Osteoblast (primary cell): ENCODE results near the gene PDZD8. TPM values are rescaled to one million over a fixed set of nuclear protein-coding genes. Genes with fewer than 3 reads are reported as not detected.

Source experiments
- DNase-seq: peaks from one replicate; pipeline ENCODE4 v3.0.0; 2011; ENCODE audit warnings: low spot score, mixed read lengths; ENCODE audit not compliant: insufficient read length; ENCODE audit errors: missing footprints
- H2AFZ ChIP-seq: 2 replicates; pipeline ENCODE4 v1.6.0; 2011; ENCODE audit warnings: mild to moderate bottlenecking, low read length
- H3K27ac ChIP-seq: 2 replicates; pipeline ENCODE4 v1.5.1; 2011; ENCODE audit warnings: mild to moderate bottlenecking, low read depth, low read length, moderate library complexity
- H3K27me3 ChIP-seq: 2 replicates; pipeline ENCODE4 v1.6.0; 2012; ENCODE audit warnings: mild to moderate bottlenecking, control low read depth, inconsistent platforms, low read length, moderate library complexity; ENCODE audit not compliant: insufficient read depth
- H3K36me3 ChIP-seq: 2 replicates; pipeline ENCODE4 v1.5.1; 2011; ENCODE audit warnings: mild to moderate bottlenecking, low read length, control low read depth, moderate library complexity; ENCODE audit not compliant: insufficient read depth
- H3K4me1 ChIP-seq: 2 replicates; pipeline ENCODE4 v1.5.1; 2011; ENCODE audit warnings: mild to moderate bottlenecking, low read length, control low read depth, moderate library complexity; ENCODE audit not compliant: insufficient read depth
- H3K4me2 ChIP-seq: 2 replicates; pipeline ENCODE4 v1.6.0; 2011; ENCODE audit warnings: mild to moderate bottlenecking, low read length; ENCODE audit not compliant: insufficient read depth
- H3K4me3 ChIP-seq: fragments of 200-600 bp; sonication (generic); 3 replicates; pipeline ENCODE4 v1.5.1; 2012; ENCODE audit warnings: mild to moderate bottlenecking, low read length, inconsistent platforms; ENCODE audit not compliant: insufficient read depth
- H3K79me2 ChIP-seq: 2 replicates; pipeline ENCODE4 v1.6.0; 2012; ENCODE audit warnings: mild to moderate bottlenecking, low read length, control low read depth, inconsistent platforms; ENCODE audit not compliant: insufficient read depth
- H3K9me3 ChIP-seq: 2 replicates; pipeline ENCODE4 v1.5.1; 2011; ENCODE audit warnings: low read depth, low read length, control low read depth
- H4K20me1 ChIP-seq: 2 replicates; pipeline ENCODE4 v1.6.0; 2012; ENCODE audit warnings: mild to moderate bottlenecking, low read length, control low read depth; ENCODE audit not compliant: insufficient read depth
- total RNA-seq: library from RNA; depleted of rRNA; stranded (reverse); fragments of >200 nt; gene quantifications from 2 replicates; pipeline ENCODE4 v1.2.3, GENCODE V29; 2012
- TF ChIP-seq, protein P1 (sequence below): IDR thresholded peaks from 2 replicates; pipeline ENCODE4 v1.5.1; 2011; ENCODE audit warnings: mild to moderate bottlenecking, low read depth, low read length, moderate library complexity; ENCODE audit errors: extremely low read depth

The PDZD8 gene
- total RNA-seq, 1 donor: 35.8 TPM

DNA sequence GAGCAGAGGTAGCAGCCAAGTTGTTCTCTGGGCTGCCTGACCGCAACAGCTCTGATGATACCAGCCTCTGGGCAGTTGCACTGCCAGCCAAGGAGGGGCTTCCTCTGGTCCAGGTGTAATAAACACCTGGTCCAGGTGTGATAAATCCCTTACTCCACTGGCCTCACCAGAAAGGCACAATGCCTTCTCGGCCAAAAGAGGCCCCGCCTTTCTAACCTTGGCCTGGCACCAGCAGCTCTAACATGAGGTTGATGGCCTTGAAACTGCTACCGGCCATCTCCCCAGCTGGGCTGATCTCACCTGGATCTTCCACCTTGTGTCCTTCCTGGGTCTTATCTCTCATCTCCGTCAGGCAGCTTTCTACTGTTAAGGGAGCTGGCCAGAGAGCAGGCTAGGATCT is 45.5 kb upstream of the PDZD8 start:
- no peak overlapping the region for H3K4me3 ChIP-seq
- no peak overlapping the region for H3K27ac ChIP-seq
- no peaks in the 10 kb centered on the region for H3K9me3 ChIP-seq
- H4K20me1 ChIP-seq: no peaks in the 10 kb centered on the region
- no peaks in the 10 kb centered on the region for H3K36me3 ChIP-seq
- no peaks in the 10 kb centered on the region for H3K4me1 ChIP-seq
- no peaks in the 10 kb centered on the region for H3K79me2 ChIP-seq
- DNase-seq: no peak
- TF ChIP-seq, protein P1, sequence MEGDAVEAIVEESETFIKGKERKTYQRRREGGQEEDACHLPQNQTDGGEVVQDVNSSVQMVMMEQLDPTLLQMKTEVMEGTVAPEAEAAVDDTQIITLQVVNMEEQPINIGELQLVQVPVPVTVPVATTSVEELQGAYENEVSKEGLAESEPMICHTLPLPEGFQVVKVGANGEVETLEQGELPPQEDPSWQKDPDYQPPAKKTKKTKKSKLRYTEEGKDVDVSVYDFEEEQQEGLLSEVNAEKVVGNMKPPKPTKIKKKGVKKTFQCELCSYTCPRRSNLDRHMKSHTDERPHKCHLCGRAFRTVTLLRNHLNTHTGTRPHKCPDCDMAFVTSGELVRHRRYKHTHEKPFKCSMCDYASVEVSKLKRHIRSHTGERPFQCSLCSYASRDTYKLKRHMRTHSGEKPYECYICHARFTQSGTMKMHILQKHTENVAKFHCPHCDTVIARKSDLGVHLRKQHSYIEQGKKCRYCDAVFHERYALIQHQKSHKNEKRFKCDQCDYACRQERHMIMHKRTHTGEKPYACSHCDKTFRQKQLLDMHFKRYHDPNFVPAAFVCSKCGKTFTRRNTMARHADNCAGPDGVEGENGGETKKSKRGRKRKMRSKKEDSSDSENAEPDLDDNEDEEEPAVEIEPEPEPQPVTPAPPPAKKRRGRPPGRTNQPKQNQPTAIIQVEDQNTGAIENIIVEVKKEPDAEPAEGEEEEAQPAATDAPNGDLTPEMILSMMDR: no peak
- H3K27me3 ChIP-seq: peaks cover 8% of the 10 kb centered on the region
- no peak overlapping the region for H3K4me2 ChIP-seq
- H2AFZ ChIP-seq: no peak overlapping the region

DNA sequence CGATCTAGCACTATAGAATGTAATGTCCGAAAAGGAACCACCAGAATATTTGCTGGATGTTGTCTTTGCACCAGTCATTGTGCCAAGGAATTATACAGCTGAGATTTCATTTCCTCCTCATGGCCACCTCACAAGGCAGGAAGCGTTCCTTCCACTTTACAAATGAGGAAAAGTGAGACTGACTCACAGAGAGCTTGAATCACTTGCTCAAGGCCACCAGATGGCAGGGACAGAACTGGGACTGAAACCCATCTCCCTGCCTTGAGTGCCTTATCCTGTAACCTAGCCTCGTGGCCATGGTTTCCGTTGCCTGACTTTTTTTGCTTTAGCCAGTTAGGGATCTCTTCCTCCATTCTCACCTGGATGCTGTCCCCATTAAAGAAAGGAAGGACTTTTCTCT is 44.7 kb upstream of the PDZD8 start:
- Histone ChIP-seq H3K9me3 (no peaks in the 10 kb centered on the region), H3K4me2 (no peak overlapping the region), H3K27ac (no peak overlapping the region), H2AFZ (no peak overlapping the region), H3K79me2 (no peaks in the 10 kb centered on the region), H3K4me3 (no peak overlapping the region), H3K36me3 (no peaks in the 10 kb centered on the region), H4K20me1 (no peaks in the 10 kb centered on the region), H3K27me3 (peaks cover 7% of the 10 kb centered on the region), H3K4me1 (no peaks in the 10 kb centered on the region)
- TF ChIP-seq, protein P1: no peak
- no peak for DNase-seq

DNA sequence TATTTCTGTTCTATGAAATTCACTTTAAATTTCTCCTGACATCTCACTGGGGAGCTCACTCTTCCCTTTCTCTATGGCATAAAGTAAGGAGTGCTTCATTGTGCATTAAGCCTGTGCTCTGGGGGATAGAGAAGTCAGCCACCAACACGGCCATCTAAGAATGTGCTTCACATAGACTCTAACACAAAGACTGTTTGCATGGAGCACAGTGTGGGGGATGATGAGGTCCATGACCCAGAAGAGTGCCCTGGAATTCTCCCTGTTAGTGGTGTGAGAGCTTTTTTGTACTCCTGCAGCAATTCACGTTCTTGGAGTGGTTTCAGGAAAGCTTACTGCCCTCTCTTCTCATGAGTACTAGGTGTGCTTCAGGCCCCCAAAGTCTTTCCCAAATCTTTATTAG is 43.9 kb upstream of the PDZD8 start:
- Histone ChIP-seq H3K27ac (no peak overlapping the region), H3K36me3 (no peaks in the 10 kb centered on the region)
- TF ChIP-seq, protein P1: no peak

DNA sequence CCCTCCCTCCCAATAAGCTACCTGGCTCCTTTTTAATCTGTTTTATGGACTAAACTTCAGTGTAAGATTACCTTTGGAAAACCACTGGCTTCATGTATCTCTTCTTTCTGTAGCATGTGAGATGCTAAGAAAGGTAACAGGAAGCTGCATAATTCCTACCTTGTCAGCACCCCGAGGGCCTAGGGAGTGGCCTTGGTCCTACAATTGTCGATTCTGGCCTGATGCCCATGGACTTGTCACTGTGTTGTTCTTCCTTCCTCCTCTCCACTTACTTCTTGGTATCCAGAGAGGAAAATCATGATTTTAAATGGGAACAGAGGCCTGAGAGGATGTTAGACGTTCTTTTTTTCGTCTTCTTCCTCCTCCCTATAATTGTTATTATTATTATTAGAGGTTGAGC is 42.9 kb upstream of the PDZD8 start:
- TF ChIP-seq, protein P1: no peak
- H3K27ac ChIP-seq: no peak overlapping the region
- no peaks in the 10 kb centered on the region for H3K79me2 ChIP-seq
- H3K9me3 ChIP-seq: no peaks in the 10 kb centered on the region
- H4K20me1 ChIP-seq: no peaks in the 10 kb centered on the region
- no peak overlapping the region for H3K4me2 ChIP-seq
- no peak for DNase-seq
- peaks cover 10% of the 10 kb centered on the region for H3K4me1 ChIP-seq
- no peak overlapping the region for H2AFZ ChIP-seq
- H3K4me3 ChIP-seq: no peak overlapping the region
- H3K36me3 ChIP-seq: no peaks in the 10 kb centered on the region
- peaks cover 7% of the 10 kb centered on the region for H3K27me3 ChIP-seq

More for the DNA sequence above, 43.9 kb upstream of the PDZD8 start:
- H3K4me1 ChIP-seq: peaks cover 5% of the 10 kb centered on the region
- H3K4me3 ChIP-seq: no peak overlapping the region
- peaks cover 7% of the 10 kb centered on the region for H3K27me3 ChIP-seq
- no peaks in the 10 kb centered on the region for H4K20me1 ChIP-seq
- H3K79me2 ChIP-seq: no peaks in the 10 kb centered on the region
- H3K9me3 ChIP-seq: no peaks in the 10 kb centered on the region
- no peak for DNase-seq
- H2AFZ ChIP-seq: no peak overlapping the region
- no peak overlapping the region for H3K4me2 ChIP-seq
